GM21526 (cell line): ENCODE measurements around the gene SGK1.
A peak's percentile ranks its signal among the peaks of the same experiment; 100 is the strongest.
"Not testable (repeated sequence)": the region's sequence is repeated elsewhere in the genome, so short reads cannot be mapped to it uniquely, and the experiment has no call there.

Experiments
- ATAC-seq: cut with Tn5 transposase; IDR thresholded peaks from one replicate; pipeline ENCODE4 v1.9.1; 2021; ENCODE audit warnings: moderate library complexity; ENCODE audit not compliant: unreplicated experiment, low FRiP score

Gene SGK1

DNA sequence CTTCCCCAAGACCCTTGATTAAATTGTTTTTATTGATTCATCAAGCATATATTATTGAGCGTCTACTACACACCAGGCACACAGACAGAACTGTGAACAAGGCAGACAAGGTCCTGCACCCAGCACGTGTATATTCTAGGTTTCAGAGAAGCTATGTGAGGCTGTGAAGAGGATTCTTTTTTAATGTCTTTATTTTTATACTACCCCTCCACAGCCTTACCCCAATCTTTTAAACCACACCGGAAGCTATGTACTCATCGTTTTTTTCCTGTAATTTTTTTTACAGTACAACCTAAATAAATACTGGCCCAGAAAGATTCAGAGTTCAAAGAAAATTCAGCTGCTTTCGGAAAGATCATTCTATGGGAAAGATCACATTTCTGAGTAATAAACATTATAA lies 10.0 kb downstream of the SGK1 start:
- ATAC-seq: no peak

DNA sequence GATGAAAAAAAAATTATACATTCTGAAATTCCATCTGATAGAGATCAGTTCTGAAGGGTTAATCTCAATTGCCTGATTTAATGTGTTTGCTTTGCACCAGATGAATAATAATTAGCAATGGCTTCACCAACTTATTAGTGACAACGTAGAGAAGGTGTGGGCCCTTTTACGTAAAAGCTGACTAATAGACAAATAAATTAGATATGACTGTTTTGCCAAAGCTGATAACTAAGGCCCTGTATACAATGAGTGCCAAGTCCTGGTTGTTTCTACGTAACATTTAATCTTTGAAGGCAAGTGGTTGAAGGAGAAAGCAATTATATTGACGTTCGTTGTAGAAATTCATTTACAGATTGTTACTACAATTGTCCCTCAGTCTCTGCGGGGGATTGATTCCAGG lies 10.8 kb downstream of the SGK1 start:
- no peak for ATAC-seq

- ATAC-seq: not testable (repeated sequence)
Measured at GRCh38 chr6:134304381-134304780, 13.5 kb downstream of the SGK1 start.

- no peak for ATAC-seq
Measured at GRCh38 chr6:134303891-134304290, 14.0 kb downstream of the SGK1 start.

GRCh38 chr6:134299236-134299635 lies 18.7 kb downstream of the SGK1 start:
- ATAC-seq: no peak

DNA sequence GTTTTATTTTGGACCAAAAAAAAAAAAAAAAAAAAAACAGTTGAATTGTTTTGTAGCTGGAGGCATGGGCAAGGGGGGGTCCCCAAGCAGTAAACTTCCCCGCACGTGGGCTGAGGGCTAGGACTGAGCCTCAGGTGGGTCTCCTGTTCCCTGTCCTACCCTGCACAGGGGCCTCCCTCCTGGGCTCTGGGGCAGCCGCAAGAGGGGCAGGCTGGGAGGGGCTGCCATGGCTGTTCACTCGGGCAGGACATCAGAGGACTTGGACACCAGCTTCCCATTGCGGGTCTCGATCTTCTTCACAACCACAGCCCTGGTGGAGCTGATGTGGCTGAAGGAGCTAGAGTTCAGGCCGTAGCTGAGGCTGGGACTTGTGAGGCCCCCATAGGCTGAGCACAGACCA lies 21.1 kb downstream of the SGK1 start:
- ATAC-seq: no peak

GRCh38 chr6:134295953-134296553 lies 21.9 kb downstream of the SGK1 start:
- peak; percentile 80 for ATAC-seq

DNA sequence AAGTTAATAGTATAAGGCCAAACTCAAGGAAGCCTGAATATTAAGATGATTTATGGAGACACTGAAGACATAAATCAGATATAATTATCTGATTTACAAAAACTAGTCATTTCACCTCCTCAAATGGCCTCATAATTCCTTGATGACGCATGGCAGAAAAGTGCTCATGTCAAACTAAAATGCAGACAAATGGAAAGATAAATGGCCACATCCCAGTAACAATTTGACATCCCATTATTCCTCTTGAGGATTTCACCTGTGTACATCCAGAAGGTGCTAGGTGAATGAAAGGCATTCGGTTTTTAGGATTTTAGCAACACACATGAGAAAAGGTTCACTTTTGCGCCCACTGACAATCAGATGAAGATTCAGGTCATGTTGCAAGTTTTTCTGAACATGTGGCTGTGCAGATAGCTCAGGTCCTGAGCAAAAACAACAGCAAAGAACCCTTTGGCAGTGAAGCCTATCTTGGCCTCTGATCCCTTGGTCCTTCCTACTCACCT lies 24.2 kb downstream of the SGK1 start:
- no peak for ATAC-seq

GRCh38 chr6:134291156-134291555 lies 26.8 kb downstream of the SGK1 start:
- no peak for ATAC-seq

DNA sequence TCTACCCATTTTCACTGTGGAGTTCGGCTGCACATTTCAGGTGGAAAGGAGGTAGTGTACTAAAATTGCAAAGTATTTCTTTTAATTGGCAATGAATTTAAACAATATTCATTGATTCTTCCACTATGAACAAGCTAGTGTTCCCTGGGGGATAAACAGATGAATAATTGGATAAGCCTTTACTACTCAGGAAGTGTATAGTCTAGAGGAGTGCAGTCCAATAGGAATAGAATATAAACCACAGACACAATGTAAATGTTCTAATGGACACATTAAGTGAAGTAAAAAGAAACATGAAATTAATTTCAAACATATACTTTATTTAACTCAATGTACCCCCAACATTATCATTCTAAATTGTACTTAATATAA lies 28.7 kb downstream of the SGK1 start:
- no peak for ATAC-seq

- peak; percentile 49 for ATAC-seq
Measured at GRCh38 chr6:134288538-134289203, 29.2 kb downstream of the SGK1 start.

DNA sequence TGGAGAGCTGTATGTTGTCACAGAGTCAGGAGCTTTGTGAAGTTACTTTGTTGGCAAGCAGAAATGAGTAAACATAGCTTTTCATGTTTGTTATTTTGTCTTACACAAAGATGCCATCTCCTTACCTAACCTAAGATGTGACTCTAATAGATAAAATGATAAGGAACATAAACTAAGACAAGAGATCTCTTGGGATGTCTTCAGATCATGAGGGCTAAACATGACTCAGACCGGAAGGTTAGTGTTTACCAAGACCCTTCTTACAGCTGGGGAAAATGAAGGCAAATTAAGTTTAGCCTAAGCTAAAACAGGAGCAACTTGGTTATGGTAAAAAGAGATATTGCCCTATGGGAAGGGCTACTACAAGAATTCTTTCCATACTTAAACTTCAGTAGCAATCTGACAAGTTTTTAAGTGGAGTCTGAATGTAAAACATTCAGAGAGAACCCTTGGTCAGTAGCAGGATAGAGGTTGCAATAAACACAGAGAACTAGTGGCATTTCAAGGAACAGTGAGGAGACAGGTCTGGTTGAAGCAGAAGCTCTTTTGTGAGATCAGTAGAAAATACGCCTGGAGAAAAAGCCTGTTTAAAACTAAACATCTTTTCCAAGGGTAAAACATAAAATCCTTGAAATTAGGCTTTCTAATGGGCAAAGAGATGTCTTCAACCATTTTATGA lies 29.9 kb downstream of the SGK1 start:
- ATAC-seq: peak; percentile 45

- no peak for ATAC-seq
Measured at GRCh38 chr6:134282816-134283215, 35.1 kb downstream of the SGK1 start.

- no peak for ATAC-seq
Measured at GRCh38 chr6:134281388-134281787, 36.5 kb downstream of the SGK1 start.

DNA sequence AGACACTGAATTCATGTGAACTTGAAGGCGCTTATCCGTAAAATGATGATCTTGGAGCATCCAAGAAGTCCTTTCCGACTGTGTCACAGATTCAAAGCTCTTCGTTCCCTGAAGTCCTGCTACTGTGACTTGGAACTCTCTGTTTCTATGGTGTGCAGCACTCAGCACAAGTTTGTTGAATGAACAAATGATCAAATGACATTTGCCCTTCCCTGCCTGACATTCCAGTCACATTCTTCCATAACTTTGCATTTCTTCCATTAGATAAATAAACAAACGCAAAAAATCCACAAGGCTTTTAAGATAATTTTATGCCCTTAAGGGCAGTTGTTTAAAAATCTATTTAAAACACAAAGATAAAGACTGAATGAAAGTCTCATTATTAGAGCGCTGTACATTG lies 39.9 kb downstream of the SGK1 start:
- no peak for ATAC-seq

DNA sequence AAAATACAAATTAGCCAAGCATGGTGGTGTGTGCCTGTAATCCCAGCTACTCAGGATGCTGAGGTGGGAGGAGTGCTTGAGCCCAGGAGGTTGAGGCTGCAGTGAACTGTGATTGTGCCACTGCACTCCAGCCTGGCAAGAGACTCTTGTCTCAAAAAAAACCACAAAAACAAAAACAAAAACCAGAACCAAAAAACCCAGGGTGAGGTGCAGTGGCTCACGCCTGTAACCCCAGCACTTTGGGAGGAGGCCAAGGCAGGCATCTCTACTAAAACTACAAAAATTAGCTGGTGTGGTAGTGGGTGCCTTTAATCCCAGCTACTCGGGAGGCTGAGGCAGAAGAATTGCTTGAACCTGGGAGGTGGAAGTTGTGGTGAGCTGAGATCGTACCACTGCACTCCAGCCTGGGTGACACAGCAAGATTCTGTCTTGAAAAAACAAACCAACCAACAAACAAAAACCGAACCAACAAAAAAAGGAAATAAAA lies 41.0 kb downstream of the SGK1 start:
- ATAC-seq: not testable (repeated sequence)

DNA sequence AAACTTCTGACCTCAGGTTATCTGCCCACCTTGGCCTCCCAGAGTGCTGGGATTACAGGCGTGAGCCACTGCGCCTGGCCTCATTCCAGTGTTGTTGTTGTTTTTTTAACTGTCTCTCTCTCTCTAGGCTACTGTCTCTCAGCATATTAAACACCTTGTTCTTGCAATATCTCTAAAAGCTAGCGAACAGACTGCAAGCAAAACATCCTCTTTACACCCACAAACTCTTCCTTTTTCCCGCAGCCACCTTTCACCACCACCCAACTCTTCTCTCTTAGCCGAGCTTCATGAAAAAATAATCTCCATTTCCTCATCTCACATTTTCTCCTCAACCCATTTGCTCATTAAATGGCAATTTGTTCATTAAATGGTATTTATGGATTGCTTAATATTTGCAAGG lies 45.5 kb downstream of the SGK1 start:
- no peak for ATAC-seq

- ATAC-seq: no peak
Measured at GRCh38 chr6:134267917-134268361, 50.0 kb downstream of the SGK1 start.

DNA sequence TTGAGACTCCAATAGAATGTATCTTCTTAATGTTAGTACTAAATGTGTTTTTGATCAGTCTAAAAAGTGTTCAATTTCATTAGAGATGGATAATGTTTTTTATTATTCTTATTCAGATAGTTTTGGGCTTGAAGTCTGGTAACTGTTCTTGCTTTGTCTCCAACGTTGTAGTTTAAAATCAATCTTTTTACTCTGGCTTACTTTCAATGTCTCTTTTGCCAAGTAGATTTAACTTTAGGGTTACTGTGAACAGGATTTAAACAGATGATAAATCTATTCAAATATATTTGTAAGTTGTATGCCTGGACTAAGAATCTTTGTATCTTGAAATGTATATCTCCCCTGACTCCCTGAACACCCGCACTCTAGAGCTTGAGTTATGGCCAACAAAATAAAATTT lies 51.1 kb downstream of the SGK1 start:
- ATAC-seq: no peak

DNA sequence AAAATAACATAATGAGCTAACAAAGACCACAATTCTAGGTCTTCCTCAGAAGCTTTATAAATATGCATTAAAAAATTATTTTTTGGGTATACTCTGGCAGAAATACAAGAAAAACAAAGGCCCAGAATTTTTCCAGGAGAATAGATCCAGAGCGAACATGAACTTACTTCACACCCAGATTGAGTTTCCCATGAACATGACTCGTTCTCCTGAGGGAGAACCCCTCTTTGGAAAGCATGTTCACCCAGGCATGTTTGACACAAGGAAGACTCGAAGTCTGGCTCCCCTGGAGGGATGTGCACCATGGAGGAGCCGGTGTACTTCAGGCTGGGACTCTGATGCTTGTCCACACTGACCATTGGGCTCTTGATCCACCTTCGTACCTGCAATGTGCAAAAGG lies 56.1 kb downstream of the SGK1 start:
- ATAC-seq: no peak

- no peak for ATAC-seq
Measured at GRCh38 chr6:134258849-134259306, 59.0 kb downstream of the SGK1 start.
